Measurements from ENCODE around the gene FAM163B.

Gene FAM163B

DNA sequence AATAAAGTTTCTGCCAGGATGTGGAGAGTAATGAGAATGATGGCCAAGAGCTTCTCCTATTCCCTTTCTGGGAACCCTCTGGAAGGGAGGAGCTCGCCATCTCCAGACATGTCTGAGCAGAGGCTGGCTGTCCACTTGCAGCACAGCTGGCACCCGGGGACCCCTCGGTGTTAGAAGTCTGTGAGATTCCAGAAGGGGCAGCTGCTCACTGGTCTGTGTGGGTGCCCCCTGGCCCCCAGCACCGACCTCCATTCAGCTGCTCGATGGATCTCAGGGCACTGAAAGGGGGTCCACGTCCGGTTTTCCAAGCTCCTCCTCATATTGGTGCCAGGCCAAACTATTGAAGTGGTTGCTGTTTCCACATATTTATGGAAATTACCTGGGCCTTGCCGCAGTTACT lies 3.6 kb upstream of the FAM163B start:
- H3K4me3 ChIP-seq (ENCODE audit: low read depth, low read length): no peak overlapping the region

GRCh38 chr9:133612051-133612450 lies 2.9 kb upstream of the FAM163B start:
- TF ChIP-seq, protein P1, sequence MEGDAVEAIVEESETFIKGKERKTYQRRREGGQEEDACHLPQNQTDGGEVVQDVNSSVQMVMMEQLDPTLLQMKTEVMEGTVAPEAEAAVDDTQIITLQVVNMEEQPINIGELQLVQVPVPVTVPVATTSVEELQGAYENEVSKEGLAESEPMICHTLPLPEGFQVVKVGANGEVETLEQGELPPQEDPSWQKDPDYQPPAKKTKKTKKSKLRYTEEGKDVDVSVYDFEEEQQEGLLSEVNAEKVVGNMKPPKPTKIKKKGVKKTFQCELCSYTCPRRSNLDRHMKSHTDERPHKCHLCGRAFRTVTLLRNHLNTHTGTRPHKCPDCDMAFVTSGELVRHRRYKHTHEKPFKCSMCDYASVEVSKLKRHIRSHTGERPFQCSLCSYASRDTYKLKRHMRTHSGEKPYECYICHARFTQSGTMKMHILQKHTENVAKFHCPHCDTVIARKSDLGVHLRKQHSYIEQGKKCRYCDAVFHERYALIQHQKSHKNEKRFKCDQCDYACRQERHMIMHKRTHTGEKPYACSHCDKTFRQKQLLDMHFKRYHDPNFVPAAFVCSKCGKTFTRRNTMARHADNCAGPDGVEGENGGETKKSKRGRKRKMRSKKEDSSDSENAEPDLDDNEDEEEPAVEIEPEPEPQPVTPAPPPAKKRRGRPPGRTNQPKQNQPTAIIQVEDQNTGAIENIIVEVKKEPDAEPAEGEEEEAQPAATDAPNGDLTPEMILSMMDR (IDR thresholded peaks at IDR 0.05; ENCODE audit: control insufficient read depth, extremely low read depth, insufficient read depth): no peak
- DNase-seq (ENCODE audit: low read depth): no peak
- no peak overlapping the region for H3K4me3 ChIP-seq (ENCODE audit: low read depth, low read length)

More for the DNA sequence above, 3.6 kb upstream of the FAM163B start:
- TF ChIP-seq, protein P1 (IDR thresholded peaks at IDR 0.05; ENCODE audit: control insufficient read depth, extremely low read depth, insufficient read depth): no peak
- DNase-seq (ENCODE audit: low read depth): no peak

GRCh38 chr9:133610845-133611244 lies 1.7 kb upstream of the FAM163B start:
- DNase-seq (ENCODE audit: low read depth): no peak
- H3K4me3 ChIP-seq (ENCODE audit: low read depth, low read length): no peak overlapping the region

DNA sequence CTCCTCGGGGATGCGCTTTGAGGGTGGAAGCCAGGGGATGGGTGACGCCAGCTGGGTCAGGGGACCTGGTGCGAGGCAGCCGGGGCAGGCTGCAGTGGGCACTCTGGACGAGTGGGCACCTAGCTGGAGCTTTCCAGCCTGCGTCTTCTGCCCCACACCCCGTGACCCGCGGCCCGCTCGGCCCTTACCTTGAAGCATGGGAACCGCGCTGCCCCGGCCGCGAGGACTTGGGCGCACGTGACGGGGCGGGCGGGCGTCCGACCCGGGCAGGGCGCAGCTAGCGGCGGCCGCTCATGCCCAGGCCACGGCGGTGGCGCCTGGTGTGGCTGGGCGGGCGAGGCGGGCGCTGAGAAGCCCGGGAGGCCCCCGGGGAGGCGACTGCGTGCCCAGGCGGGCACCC lies 300 bp downstream of the FAM163B start:
- DNase-seq (ENCODE audit: low read depth): no peak
- TF ChIP-seq, protein P1 (IDR thresholded peaks at IDR 0.05; ENCODE audit: control insufficient read depth, extremely low read depth, insufficient read depth): no peak
- no peak overlapping the region for H3K4me3 ChIP-seq (ENCODE audit: low read depth, low read length)

More at GRCh38 chr9:133610845-133611244, 1.7 kb upstream of the FAM163B start:
- TF ChIP-seq, protein P1 (IDR thresholded peaks at IDR 0.05; ENCODE audit: control insufficient read depth, extremely low read depth, insufficient read depth): no peak

GRCh38 chr9:133608382-133608781 lies 807 bp downstream of the FAM163B start:
- TF ChIP-seq, protein P1 (IDR thresholded peaks at IDR 0.05; ENCODE audit: control insufficient read depth, extremely low read depth, insufficient read depth): no peak
- no peak for DNase-seq (ENCODE audit: low read depth)
- no peak overlapping the region for H3K4me3 ChIP-seq (ENCODE audit: low read depth, low read length)

GRCh38 chr9:133607976-133608375 lies 1.2 kb downstream of the FAM163B start:
- no peak overlapping the region for H3K4me3 ChIP-seq (ENCODE audit: low read depth, low read length)
- TF ChIP-seq, protein P1 (IDR thresholded peaks at IDR 0.05; ENCODE audit: control insufficient read depth, extremely low read depth, insufficient read depth): no peak
- DNase-seq (ENCODE audit: low read depth): no peak

- TF ChIP-seq, protein P1 (IDR thresholded peaks at IDR 0.05; ENCODE audit: control insufficient read depth, extremely low read depth, insufficient read depth): no peak
- H3K4me3 ChIP-seq (ENCODE audit: low read depth, low read length): no peak overlapping the region
- DNase-seq (ENCODE audit: low read depth): no peak
Measured at GRCh38 chr9:133607381-133607780, 1.8 kb downstream of the FAM163B start.

All from LNCaP clone FGC (cell line).